Osteocyte (in vitro differentiated cells): ENCODE data around the gene GTF2F2. TPM values are rescaled to one million over a fixed set of nuclear protein-coding genes. Genes with fewer than 3 reads are reported as not detected.
"Not testable (repeated sequence)": the region's sequence is repeated elsewhere in the genome, so short reads cannot be mapped to it uniquely, and the experiment has no call there.

Source experiments
- DNase-seq: peaks from one replicate; pipeline ENCODE4 v3.0.0; 2021; ENCODE audit warnings: mixed read lengths; ENCODE audit not compliant: unreplicated experiment; ENCODE audit errors: extremely low spot score
- H3K27ac Mint-ChIP-seq: one replicate; pipeline ENCODE4 v1.8.0; 2021; ENCODE audit warnings: mild to moderate bottlenecking, mixed read lengths; ENCODE audit not compliant: unreplicated experiment
- H3K27me3 Mint-ChIP-seq: one replicate; pipeline ENCODE4 v1.8.0; 2021; ENCODE audit warnings: mixed read lengths; ENCODE audit not compliant: unreplicated experiment
- H3K36me3 Mint-ChIP-seq: one replicate; pipeline ENCODE4 v1.8.0; 2021; ENCODE audit warnings: mixed read lengths; ENCODE audit not compliant: unreplicated experiment
- H3K4me1 Mint-ChIP-seq: one replicate; pipeline ENCODE4 v1.8.0; 2021; ENCODE audit warnings: mixed read lengths; ENCODE audit not compliant: unreplicated experiment
- H3K4me3 Mint-ChIP-seq: one replicate; pipeline ENCODE4 v1.8.0; 2021; ENCODE audit warnings: mild to moderate bottlenecking, moderate library complexity, mixed read lengths; ENCODE audit not compliant: unreplicated experiment
- H3K9me3 Mint-ChIP-seq: one replicate; pipeline ENCODE4 v1.8.0; 2021; ENCODE audit warnings: mixed read lengths; ENCODE audit not compliant: unreplicated experiment
- CTCF ChIP-seq: fragments of 200-600 bp; sonication (generic); IDR thresholded peaks from 2 replicates; pipeline ENCODE4 v1.5.0; 2021; ENCODE audit warnings: antibody characterized with exemption, mild to moderate bottlenecking, moderate library complexity
- total RNA-seq: library from RNA; stranded (reverse); gene quantifications from 2 replicates; pipeline ENCODE4 v1.2.1, GENCODE V29; 2021

GTF2F2 gene
- total RNA-seq, 1 donor from 2014 or later = 15.6 TPM

- no peak overlapping the region for H3K27ac Mint-ChIP-seq
- no peak overlapping the region for H3K4me3 Mint-ChIP-seq
- no peak for TF ChIP-seq CTCF
- DNase-seq = no peak
- H3K27me3 Mint-ChIP-seq = peaks cover 5% of the 10 kb centered on the region
- peaks cover 9% of the 10 kb centered on the region for H3K4me1 Mint-ChIP-seq
- no peaks in the 10 kb centered on the region for H3K9me3 Mint-ChIP-seq
- H3K36me3 Mint-ChIP-seq = no peaks in the 10 kb centered on the region
Observed at GRCh38 chr13:45295536-45295935, 175.2 kb downstream of the GTF2F2 start.

- Mint-ChIP-seq H3K27me3 (peaks cover 5% of the 10 kb centered on the region), H3K4me3 (no peak overlapping the region), H3K9me3 (no peaks in the 10 kb centered on the region), H3K4me1 (peaks cover 9% of the 10 kb centered on the region), H3K36me3 (no peaks in the 10 kb centered on the region), H3K27ac (no peak overlapping the region)
- no peak for DNase-seq
- TF ChIP-seq CTCF = no peak
Observed at GRCh38 chr13:45296259-45296658, 175.9 kb downstream of the GTF2F2 start.

GRCh38 chr13:45297456-45298205 is 177.3 kb downstream of the GTF2F2 start:
- Mint-ChIP-seq H3K27me3 (peaks cover 9% of the 10 kb centered on the region), H3K36me3 (no peaks in the 10 kb centered on the region), H3K27ac (no peak overlapping the region), H3K9me3 (no peaks in the 10 kb centered on the region), H3K4me3 (no peak overlapping the region), H3K4me1 (peaks cover 9% of the 10 kb centered on the region)
- no peak for TF ChIP-seq CTCF
- no peak for DNase-seq

- H3K9me3 Mint-ChIP-seq = no peaks in the 10 kb centered on the region
- H3K27ac Mint-ChIP-seq = no peak overlapping the region
- no peak for DNase-seq
- peaks cover 9% of the 10 kb centered on the region for H3K4me1 Mint-ChIP-seq
- H3K27me3 Mint-ChIP-seq = peaks cover 10% of the 10 kb centered on the region
- TF ChIP-seq CTCF = no peak
- no peaks in the 10 kb centered on the region for H3K36me3 Mint-ChIP-seq
- no peak overlapping the region for H3K4me3 Mint-ChIP-seq
Observed at GRCh38 chr13:45298206-45298505, 177.8 kb downstream of the GTF2F2 start.

- H3K4me1 Mint-ChIP-seq, H3K36me3 Mint-ChIP-seq, H3K27me3 Mint-ChIP-seq, H3K27ac Mint-ChIP-seq, DNase-seq, H3K9me3 Mint-ChIP-seq, H3K4me3 Mint-ChIP-seq: not testable (repeated sequence)
Observed at GRCh38 chr13:45298550-45298949, 178.2 kb downstream of the GTF2F2 start.
